K562 (cell line): ENCODE measurements around the gene KIF26A. TPM values are rescaled to one million over a fixed set of nuclear protein-coding genes. Genes with fewer than 3 reads are reported as not detected.

ENCODE experiments used
- ATAC-seq: fragments of 200-7000 bp; cut with Tn5 transposase; 3 replicates; pipeline ENCODE4 v1.9.1; 2020; ENCODE audit warnings: moderate library complexity
- BruUV-seq: library from RNA; stranded (reverse); fragments of 400-500 nt; replicated peaks from 2 replicates; lab custom pipeline; 2021; lab: Mats Ljungman, UMichigan
- CTCF ChIA-PET: fragments of 300-600 bp; formaldehyde crosslinking; extraction: SDS; loops from one replicate; lab custom pipeline; 2021; ENCODE audit warnings: low intra/inter-chr PET ratio; lab: Yijun Ruan, JAX
- POLR2A ChIA-PET: fragments of 300-600, 350-650 bp; sonication (Branson Sonifier 250); formaldehyde crosslinking; extraction: SDS; loops from one replicate; lab custom pipeline; 2021; ENCODE audit warnings: antibody characterized with exemption, inconsistent platforms; lab: Yijun Ruan, JAX
- DNase-seq, 4 experiments: peaks; one replicate each; pipeline versions ENCODE4 v3.0.0 to v3.0.0-alpha.2; 2011 to 2018; ENCODE audit warnings: low spot score in 3 of 4, mixed read lengths in 3 of 4; ENCODE audit errors: extremely low read depth in 1 of 4
- FAIRE-seq: peaks from 2 replicates; lab custom pipeline; 2011; peaks lifted over from hg19 to GRCh38; lab: Jason Lieb, UNC
- H2AFZ ChIP-seq: 2 replicates; pipeline ENCODE4 v1.6.0; 2011; ENCODE audit warnings: low read depth, low read length, control low read depth, inconsistent platforms
- H3K27ac ChIP-seq: fragments of 200-600 bp; 3 replicates; pipeline ENCODE4 v1.8.0; 2011; ENCODE audit warnings: low read depth, mild to moderate bottlenecking, control low read depth, inconsistent platforms, low read length, moderate library complexity, mixed read lengths; ENCODE audit errors: extremely low read depth
- H3K27me3 ChIP-seq, 2 experiments: fragments of 300-600 bp in 1 of 2; 2 replicates in 1 of 2; 3 replicates in 1 of 2; pipeline versions ENCODE4 v1.6.0 to v1.8.0; 2011; ENCODE audit warnings: inconsistent platforms in 2 of 2, low read length in 2 of 2, mild to moderate bottlenecking in 1 of 2, mixed read lengths in 1 of 2, moderate library complexity in 1 of 2; ENCODE audit not compliant: control insufficient read depth in 2 of 2, insufficient read depth in 2 of 2
- H3K36me3 ChIP-seq: fragments of 300-600 bp; 3 replicates; pipeline ENCODE4 v1.8.0; 2011; ENCODE audit warnings: mild to moderate bottlenecking, low read length, inconsistent platforms; ENCODE audit not compliant: control insufficient read depth, insufficient read depth
- H3K4me1 ChIP-seq, 2 experiments: fragments of 200-600 bp in 1 of 2; replicated peaks in 1 of 2; 2 replicates in 1 of 2; 3 replicates in 1 of 2; pipeline versions ENCODE4 v1.5.1 to v1.8.0; 2011; ENCODE audit warnings: inconsistent platforms in 2 of 2, low read length in 2 of 2, mild to moderate bottlenecking in 1 of 2, mixed read lengths in 1 of 2, moderate library complexity in 1 of 2; ENCODE audit not compliant: control insufficient read depth in 2 of 2, insufficient read depth in 2 of 2
- H3K4me2 ChIP-seq: 2 replicates; pipeline ENCODE4 v1.6.1; 2011; ENCODE audit warnings: low read length, control low read depth, inconsistent platforms, mixed read lengths; ENCODE audit not compliant: insufficient read depth
- H3K4me3 ChIP-seq: fragments of 200-600 bp; sonication (generic), shearing (Covaris generic); 2 replicates; pipeline ENCODE4 v1.5.1; 2016; ENCODE audit warnings: control low read depth, inconsistent platforms
- H3K79me2 ChIP-seq: fragments of 200-600 bp; 3 replicates; pipeline ENCODE4 v1.8.0; 2011; ENCODE audit warnings: low read length, inconsistent platforms; ENCODE audit not compliant: control insufficient read depth, insufficient read depth
- H3K9ac ChIP-seq, 2 experiments: 2 replicates each; pipeline versions ENCODE4 v1.6.0 to v1.6.1; 2011; ENCODE audit warnings: low read depth in 2 of 2, low read length in 2 of 2, control low read depth in 1 of 2, inconsistent platforms in 1 of 2, mild to moderate bottlenecking in 1 of 2, mixed read lengths in 1 of 2; ENCODE audit not compliant: insufficient read depth in 1 of 2
- H3K9me1 ChIP-seq: one replicate; pipeline ENCODE4 v1.6.0; 2011; ENCODE audit warnings: inconsistent platforms, mild to moderate bottlenecking, low read length, moderate library complexity; ENCODE audit not compliant: control insufficient read depth, insufficient read depth
- H3K9me3 ChIP-seq: replicated peaks from 2 replicates; pipeline ENCODE4 v1.5.1; 2011; ENCODE audit warnings: low read depth, low read length, inconsistent platforms; ENCODE audit not compliant: control insufficient read depth, insufficient read depth
- H4K20me1 ChIP-seq: replicated peaks from 2 replicates; pipeline ENCODE4 v1.6.1; 2011; ENCODE audit warnings: low read length, inconsistent platforms, mixed read lengths; ENCODE audit not compliant: control insufficient read depth, insufficient read depth
- ARID3B ChIP-seq: fragments of 250-450 bp; sonication (Bioruptor Pico); IDR thresholded peaks from 2 replicates; pipeline ENCODE4 v1.4.0; 2020; ENCODE audit warnings: borderline replicate concordance
- ASH1L ChIP-seq: fragments of 450-650 bp; IDR thresholded peaks from 2 replicates; pipeline ENCODE4 v1.6.1; 2018; ENCODE audit warnings: borderline replicate concordance, mild to moderate bottlenecking, low read depth; ENCODE audit not compliant: partially characterized antibody
- CTCF ChIP-seq, 3 experiments: IDR thresholded peaks in 2 of 3; conservative IDR thresholded peaks in 1 of 3; 2 replicates each; pipeline ENCODE4 v1.5.1; 2011 to 2012; ENCODE audit warnings: low read length in 3 of 3, mild to moderate bottlenecking in 3 of 3, control low read depth in 2 of 3, improper control_type of control experiment in 1 of 3, inconsistent platforms in 1 of 3, low read depth in 1 of 3, mixed read lengths in 1 of 3, moderate library complexity in 1 of 3; ENCODE audit not compliant: insufficient read depth in 2 of 3
- GABPA ChIP-seq: fragments of 200-800 bp; sonication (Bioruptor generic); conservative IDR thresholded peaks from 2 replicates; pipeline ENCODE4 v1.6.1; 2016; ENCODE audit warnings: low read depth, missing genetic modification characterization, missing compliant biosample characterization
- HNRNPUL1 ChIP-seq: fragments of 200-400 bp; formaldehyde crosslinking; IDR thresholded peaks from 2 replicates; pipeline ENCODE4 v1.6.1; 2017; ENCODE audit warnings: low read length
- KLF1 ChIP-seq: fragments of 450-650 bp; IDR thresholded peaks from 2 replicates; pipeline ENCODE4 v1.6.1; 2016; ENCODE audit warnings: missing genetic modification characterization, missing compliant biosample characterization
- MAFG ChIP-seq: fragments of 450-650 bp; conservative IDR thresholded peaks from 2 replicates; pipeline ENCODE4 v1.6.1; 2016; ENCODE audit warnings: missing genetic modification characterization, missing compliant biosample characterization
- SNRNP70 ChIP-seq: fragments of 200-400 bp; formaldehyde crosslinking; optimal IDR thresholded peaks from 2 replicates; pipeline ENCODE3; 2017; ENCODE audit warnings: low read depth, low read length
- ZBED1 ChIP-seq: IDR thresholded peaks from 2 replicates; pipeline ENCODE4 v1.6.1; 2014
- ZNF239 ChIP-seq: fragments of 250-450 bp; sonication (Bioruptor Pico); IDR thresholded peaks from 2 replicates; pipeline ENCODE4 v1.4.0; 2020; ENCODE audit warnings: mild to moderate bottlenecking
- WGBS: fragments of 100-300 bp; shearing (Covaris generic); methylation state at CpG from one replicate; pipeline ENCODE4 v1.1.6; 2016; ENCODE audit warnings: low coverage, mixed read lengths; ENCODE audit not compliant: insufficient coverage; ENCODE audit errors: missing lambda C conversion rate; 5-methylcytosine and 5-hydroxymethylcytosine counted together
- in situ Hi-C: fragments of 300-500 bp; cut with MboI; formaldehyde crosslinking; loops from 4 replicates; pipeline ENCODE4 v1.15.0; 2018; ENCODE audit warnings: inconsistent platforms, mixed read lengths
- intact Hi-C: fragments of 100-400 bp; cut with micrococcal nuclease; formaldehyde crosslinking; loops from 2 replicates; pipeline ENCODE4 v1.14.2; 2022
- polyA plus RNA-seq, 8 experiments: library from polyadenylated mRNA; depleted of rRNA in 4 of 8; stranded (reverse) in 5 of 8; unstranded in 3 of 8; fragments of >200 nt; fragmentation: Nextera tagmentation in 2 of 8; fragmentation: Illumina TruSeq in 1 of 8; extraction: Ambion mirVana in 2 of 8; extraction: Trizol in 1 of 8; gene quantifications; 2 replicates each; pipeline versions ENCODE4 v1.2.1 to v1.2.3, GENCODE V29; 2011 to 2014; ENCODE audit warnings: inconsistent platforms in 1 of 8, missing spikeins in 1 of 8
- total RNA-seq, 7 experiments: library from RNA; depleted of rRNA in 6 of 7; stranded (reverse); fragments of >200 nt in 6 of 7; fragmentation: Illumina TruSeq in 2 of 7; extraction: Trizol in 2 of 7; gene quantifications; 2 replicates each; pipeline versions ENCODE4 v1.2.1 to v1.2.3, GENCODE V29; 2011 to 2021; ENCODE audit warnings: low replicate concordance in 1 of 7

Gene KIF26A
- total and polyA plus RNA-seq, 9 of the 15 experiments (the other 6 are each of a cell fraction or from before 2014, with no cell fraction given): 0.04 TPM; not detected in 8

- H3K36me3 ChIP-seq: no peaks in the 10 kb centered on the region
- in situ Hi-C loops (no loop called here), intact Hi-C loops (no loop called here)
- H2AFZ ChIP-seq: no peak overlapping the region
- no peak overlapping the region for H3K4me2 ChIP-seq
- H3K27ac ChIP-seq: no peak overlapping the region
- no peak for DNase-seq
- no peaks in the 10 kb centered on the region for H3K79me2 ChIP-seq
- H3K27me3 ChIP-seq: no peaks in the 10 kb centered on the region; a peak in 1 of 5 replicates
- no peaks in the 10 kb centered on the region for H3K9me3 ChIP-seq
- H3K9ac ChIP-seq: no peak overlapping the region
- no peaks in the 10 kb centered on the region for H4K20me1 ChIP-seq
- ATAC-seq: no peak
- 35% methylated on average over 2 of the region's 73 CpGs for WGBS
- H3K4me3 ChIP-seq: no peak overlapping the region
- H3K4me1 ChIP-seq: 0 out of 5 replicates have a peak, but pooled peaks cover 0 to 7% of the 10 kb centered on the region in 2 experiments
- no peaks in the 10 kb centered on the region for H3K9me1 ChIP-seq
- FAIRE-seq: no peak
- BruUV-seq: no TSS peak
- POLR2A ChIA-PET: no interaction called here
- CTCF ChIA-PET: no interaction called here
- TF ChIP-seq CTCF (IDR thresholded peaks at IDR 0.05 in 2 of 3, conservative IDR thresholded peaks at IDR 0.05 in 1 of 3; ENCODE audit: insufficient read depth in 2 of 3, low read depth in 1 of 3, low read length in 3 of 3) (no peak), KLF1 (tag) (no peak), MAFG (tag) (no peak), GABPA (tag) (no peak), SNRNP70 (no peak), ASH1L (no peak), ZBED1 (no peak), ZNF239 (CRISPR knock-in tag) (no peak), ARID3B (CRISPR knock-in tag) (no peak), HNRNPUL1 (no peak)
These were observed 502 bp downstream of the KIF26A start for GRCh38 chr14:104138718-104139459.
